BJ (cell line): ENCODE data around the gene EFNB2. TPM values are rescaled to one million over a fixed set of nuclear protein-coding genes. Genes with fewer than 3 reads are reported as not detected.

Experiments used
- CTCF ChIA-PET: fragments of 350-600 bp; formaldehyde crosslinking; extraction: SDS; loops from one replicate; lab custom pipeline; 2021; ENCODE audit warnings: antibody characterized with exemption, inconsistent platforms; lab: Yijun Ruan, JAX
- POLR2A ChIA-PET: fragments of 300-600 bp; sonication (Branson Sonifier 250); formaldehyde crosslinking; extraction: SDS; loops from one replicate; lab custom pipeline; 2021; ENCODE audit warnings: antibody characterized with exemption; lab: Charles Lee
- DNase-seq: peaks from one replicate; pipeline ENCODE4 v3.0.0-alpha.2; 2011; ENCODE audit warnings: low read depth
- H3K27me3 ChIP-seq: 2 replicates; pipeline ENCODE4 v1.6.0; 2011; ENCODE audit warnings: low read length; ENCODE audit not compliant: control insufficient read depth, insufficient read depth
- H3K36me3 ChIP-seq: 2 replicates; pipeline ENCODE4 v1.5.1; 2011; ENCODE audit warnings: low read length; ENCODE audit not compliant: control insufficient read depth, insufficient read depth
- H3K4me3 ChIP-seq: 2 replicates; pipeline ENCODE4 v1.5.1; 2011; ENCODE audit warnings: low read depth, mild to moderate bottlenecking, control low read depth, low read length
- polyA plus RNA-seq: library from polyadenylated mRNA; depleted of rRNA; stranded (reverse); fragments of >200 nt; gene quantifications from 2 replicates; pipeline ENCODE4 v1.2.3, GENCODE V29; 2011
- TF ChIP-seq, protein P1 (sequence below): IDR thresholded peaks from 2 replicates; pipeline ENCODE4 v1.5.1; 2011; ENCODE audit warnings: low read depth, mild to moderate bottlenecking, control low read depth, inconsistent platforms, low read length, moderate library complexity; ENCODE audit not compliant: insufficient read depth

Gene EFNB2
- polyA plus RNA-seq, 1 experiment: 19.4 TPM

DNA sequence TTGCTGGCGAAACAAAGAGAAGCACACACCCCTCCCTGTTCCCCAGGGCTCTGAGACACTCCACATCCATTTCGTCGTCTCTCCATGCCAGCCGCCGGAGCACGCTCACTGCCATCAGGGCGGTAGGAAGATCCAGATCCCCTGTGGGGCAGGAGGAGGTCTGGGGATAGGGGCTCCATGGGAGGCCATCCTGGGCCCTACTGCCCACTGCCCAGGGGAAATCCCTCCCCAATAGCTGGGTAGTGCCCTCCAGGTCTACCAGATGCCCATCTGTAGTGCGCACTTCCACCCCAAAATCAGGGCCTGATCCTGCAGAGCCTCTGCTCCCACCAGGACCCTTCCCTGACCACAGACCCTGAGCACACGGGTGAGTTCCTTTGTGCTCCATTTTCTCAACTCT lies 80.3 kb downstream of the EFNB2 start:
- ChIA-PET POLR2A (no interaction called here), CTCF (no interaction called here)
- no peak overlapping the region for H3K4me3 ChIP-seq
- no peaks in the 10 kb centered on the region for H3K36me3 ChIP-seq
- no peaks in the 10 kb centered on the region for H3K27me3 ChIP-seq
- TF ChIP-seq, protein P1, sequence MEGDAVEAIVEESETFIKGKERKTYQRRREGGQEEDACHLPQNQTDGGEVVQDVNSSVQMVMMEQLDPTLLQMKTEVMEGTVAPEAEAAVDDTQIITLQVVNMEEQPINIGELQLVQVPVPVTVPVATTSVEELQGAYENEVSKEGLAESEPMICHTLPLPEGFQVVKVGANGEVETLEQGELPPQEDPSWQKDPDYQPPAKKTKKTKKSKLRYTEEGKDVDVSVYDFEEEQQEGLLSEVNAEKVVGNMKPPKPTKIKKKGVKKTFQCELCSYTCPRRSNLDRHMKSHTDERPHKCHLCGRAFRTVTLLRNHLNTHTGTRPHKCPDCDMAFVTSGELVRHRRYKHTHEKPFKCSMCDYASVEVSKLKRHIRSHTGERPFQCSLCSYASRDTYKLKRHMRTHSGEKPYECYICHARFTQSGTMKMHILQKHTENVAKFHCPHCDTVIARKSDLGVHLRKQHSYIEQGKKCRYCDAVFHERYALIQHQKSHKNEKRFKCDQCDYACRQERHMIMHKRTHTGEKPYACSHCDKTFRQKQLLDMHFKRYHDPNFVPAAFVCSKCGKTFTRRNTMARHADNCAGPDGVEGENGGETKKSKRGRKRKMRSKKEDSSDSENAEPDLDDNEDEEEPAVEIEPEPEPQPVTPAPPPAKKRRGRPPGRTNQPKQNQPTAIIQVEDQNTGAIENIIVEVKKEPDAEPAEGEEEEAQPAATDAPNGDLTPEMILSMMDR: no peak
- no peak for DNase-seq

DNA sequence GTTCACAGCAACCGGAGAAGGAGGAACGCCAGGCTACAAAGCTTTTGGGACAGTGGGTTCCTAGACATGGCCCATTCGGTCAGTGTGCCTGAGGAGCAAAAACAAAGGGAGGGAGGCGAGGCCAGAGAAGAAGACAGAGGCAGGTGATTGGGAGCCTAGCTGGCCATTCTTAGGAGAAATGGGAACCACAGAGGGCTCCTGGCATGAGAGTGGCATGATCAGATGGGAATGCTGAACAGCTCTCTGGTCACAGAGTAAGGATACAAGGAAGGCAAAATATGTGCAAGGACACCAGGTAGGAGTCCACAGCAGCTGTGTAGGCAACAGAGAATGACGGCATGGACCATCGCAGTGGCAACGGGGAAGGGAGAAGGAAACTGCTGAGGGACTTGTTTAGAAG lies 82.4 kb downstream of the EFNB2 start:
- CTCF ChIA-PET: interaction anchor here (0.6 to 0.9 kb wide), 2 partner anchors 14 to 31 kb away, joined by 3 to 4 read pairs; no protein-coding TSS in a partner anchor
- TF ChIP-seq, protein P1: no peak
- no peaks in the 10 kb centered on the region for H3K36me3 ChIP-seq
- no peak for DNase-seq
- no peak overlapping the region for H3K4me3 ChIP-seq
- no peaks in the 10 kb centered on the region for H3K27me3 ChIP-seq
- POLR2A ChIA-PET: no interaction called here

DNA sequence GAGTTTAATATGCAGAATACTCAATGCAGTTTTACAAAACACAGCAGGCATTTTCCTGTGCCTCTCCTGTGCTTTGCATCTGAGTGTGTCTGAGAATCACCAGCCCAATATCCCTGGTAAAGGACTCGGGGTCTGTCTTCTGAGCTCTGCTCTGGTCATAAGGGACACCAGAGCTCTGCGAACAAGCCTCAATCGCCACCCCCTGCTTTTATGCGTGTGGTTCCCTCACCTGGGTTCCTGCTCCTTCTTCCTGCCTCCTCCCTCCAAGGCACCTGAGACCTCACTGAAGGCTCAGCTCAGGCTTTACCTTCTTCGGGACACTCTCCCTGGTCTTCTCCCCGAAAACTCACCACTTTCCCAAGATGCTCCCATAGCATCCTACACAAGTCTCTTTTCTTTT lies 84.5 kb downstream of the EFNB2 start:
- TF ChIP-seq, protein P1: no peak

DNA sequence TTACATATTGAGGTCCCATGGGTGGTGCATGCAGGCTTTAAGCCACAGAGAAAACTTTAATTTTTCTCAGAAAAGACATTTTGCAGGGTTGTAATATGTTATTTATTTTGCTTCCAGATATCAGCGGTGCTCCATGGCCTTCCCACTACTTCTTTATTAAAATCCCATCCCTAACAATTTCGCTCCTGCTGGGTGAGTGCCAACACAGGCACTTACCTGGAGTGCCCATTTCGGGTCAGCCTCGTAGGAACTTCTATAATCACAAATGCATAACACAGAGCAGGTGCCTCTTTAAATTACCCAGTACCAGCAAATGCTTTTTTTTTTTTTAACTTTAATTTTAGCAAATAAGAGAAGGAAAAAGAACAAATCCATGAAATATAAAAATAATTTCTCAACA lies 86.4 kb downstream of the EFNB2 start:
- no peaks in the 10 kb centered on the region for H3K27me3 ChIP-seq
- H3K4me3 ChIP-seq: no peak overlapping the region
- no peak for DNase-seq
- ChIA-PET CTCF (no interaction called here), POLR2A (no interaction called here)
- H3K36me3 ChIP-seq: no peaks in the 10 kb centered on the region
- TF ChIP-seq, protein P1: no peak

More for the DNA sequence above, 84.5 kb downstream of the EFNB2 start:
- DNase-seq: no peak
- ChIA-PET POLR2A (no interaction called here), CTCF (interaction anchor here (0.7 kb wide), 1 partner anchor 63 kb away, joined by 4 read pairs; no protein-coding TSS in a partner anchor)
- no peaks in the 10 kb centered on the region for H3K27me3 ChIP-seq
- H3K36me3 ChIP-seq: no peaks in the 10 kb centered on the region
- H3K4me3 ChIP-seq: no peak overlapping the region

DNA sequence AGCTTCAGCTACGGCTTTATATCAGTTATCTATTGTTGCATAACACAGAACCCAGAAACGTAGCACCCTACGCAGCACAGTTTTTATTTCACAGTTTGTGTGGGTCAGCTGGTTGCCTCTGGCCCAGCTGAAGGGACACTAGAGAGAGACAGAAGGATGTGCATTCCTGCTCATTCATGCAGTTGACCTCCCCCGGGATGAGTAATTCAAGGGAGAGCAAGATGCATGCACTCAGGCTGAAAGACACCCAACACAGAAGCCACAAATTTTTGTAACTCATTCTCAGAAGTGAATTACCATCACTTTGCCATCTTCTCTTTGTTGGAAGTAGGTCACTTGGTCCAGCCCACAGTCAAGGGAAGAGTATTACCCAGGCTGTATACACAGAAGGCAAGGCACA lies 89.5 kb downstream of the EFNB2 start:
- DNase-seq: no peak
- ChIA-PET POLR2A (no interaction called here), CTCF (interaction anchor here (1.1 kb wide), 1 partner anchor 8 kb away, joined by 5 read pairs; no protein-coding TSS in a partner anchor)
- Histone ChIP-seq H3K27me3 (no peaks in the 10 kb centered on the region), H3K36me3 (no peaks in the 10 kb centered on the region), H3K4me3 (no peak overlapping the region)
- TF ChIP-seq, protein P1: no peak
